ENCODE data around the gene MFSD1. TPM values are rescaled to one million over a fixed set of nuclear protein-coding genes. Genes with fewer than 3 reads are reported as not detected.

Gene MFSD1
- total and polyA plus RNA-seq, 2 donors (not counting 1 experiment from before 2014, with no cell fraction given): 16.4 to 31.8 TPM

DNA sequence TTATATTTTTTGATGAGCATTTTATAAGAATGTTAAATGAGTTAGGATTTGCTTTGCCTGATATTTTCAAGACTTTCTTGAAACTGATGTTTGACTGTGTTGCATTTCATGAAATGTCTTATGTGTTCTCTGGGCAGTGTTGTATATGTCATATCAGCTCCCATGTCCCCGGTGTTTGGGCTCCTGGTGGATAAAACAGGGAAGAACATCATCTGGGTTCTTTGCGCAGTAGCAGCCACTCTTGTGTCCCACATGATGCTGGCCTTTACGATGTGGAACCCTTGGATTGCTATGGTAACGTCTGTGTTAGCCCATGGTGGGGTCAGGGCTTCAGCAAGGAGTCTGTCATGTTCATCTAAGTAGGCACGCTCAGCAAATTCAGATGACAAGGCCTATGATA is 20.0 kb downstream of the MFSD1 start:
- no peaks in the 10 kb centered on the region for H3K27me3 Mint-ChIP-seq
- no peaks in the 10 kb centered on the region for H3K27me3 ChIP-seq (replicated peaks in 1 of 4; ENCODE audit: control extremely low read depth in 1 of 4, control insufficient read depth in 3 of 4, insufficient read depth in 4 of 4, low read length in 3 of 4)
- no peaks in the 10 kb centered on the region for H3K79me2 ChIP-seq (ENCODE audit: control insufficient read depth, insufficient read depth, low read length)
- no peak for ATAC-seq (ENCODE audit: low read depth)
- H3K4me2 ChIP-seq (replicated peaks; ENCODE audit: low read depth, low read length, poor library complexity, severe bottlenecking): no peak overlapping the region
- H3K9me3 ChIP-seq (ENCODE audit: control extremely low read depth in 1 of 3, control insufficient read depth in 2 of 3, insufficient read depth in 1 of 3, low read length in 2 of 3): no peaks in the 10 kb centered on the region
- CTCF ChIA-PET: no interaction called here
- H4K20me1 ChIP-seq (ENCODE audit: control insufficient read depth, insufficient read depth, low read length, poor library complexity, severe bottlenecking): peaks cover 7% of the 10 kb centered on the region
- no peak overlapping the region for H3K27ac Mint-ChIP-seq
- POLR2A ChIA-PET: no interaction called here
- no peak overlapping the region for H3K4me3 Mint-ChIP-seq
- no peak overlapping the region for H3K4me3 ChIP-seq (ENCODE audit: control extremely low read depth in 1 of 5, extremely low read depth in 1 of 5, insufficient read depth in 1 of 5, low read depth in 2 of 5, low read length in 4 of 5)
- no peaks in the 10 kb centered on the region for H3K9me3 Mint-ChIP-seq (ENCODE audit: insufficient read depth)
- peaks cover 25 to 76% of the 10 kb centered on the region in 2 experiments for H3K36me3 ChIP-seq (replicated peaks in 1 of 2; ENCODE audit: control extremely low read depth in 1 of 2, control insufficient read depth in 1 of 2, extremely low read depth in 1 of 2, insufficient read depth in 2 of 2, low read length in 1 of 2)
- TF ChIP-seq EZH2 (IDR thresholded peaks at IDR 0.05; ENCODE audit: borderline replicate concordance, insufficient read depth, low read depth, low read length, poor library complexity, severe bottlenecking): no peak
- TF ChIP-seq, protein P1, sequence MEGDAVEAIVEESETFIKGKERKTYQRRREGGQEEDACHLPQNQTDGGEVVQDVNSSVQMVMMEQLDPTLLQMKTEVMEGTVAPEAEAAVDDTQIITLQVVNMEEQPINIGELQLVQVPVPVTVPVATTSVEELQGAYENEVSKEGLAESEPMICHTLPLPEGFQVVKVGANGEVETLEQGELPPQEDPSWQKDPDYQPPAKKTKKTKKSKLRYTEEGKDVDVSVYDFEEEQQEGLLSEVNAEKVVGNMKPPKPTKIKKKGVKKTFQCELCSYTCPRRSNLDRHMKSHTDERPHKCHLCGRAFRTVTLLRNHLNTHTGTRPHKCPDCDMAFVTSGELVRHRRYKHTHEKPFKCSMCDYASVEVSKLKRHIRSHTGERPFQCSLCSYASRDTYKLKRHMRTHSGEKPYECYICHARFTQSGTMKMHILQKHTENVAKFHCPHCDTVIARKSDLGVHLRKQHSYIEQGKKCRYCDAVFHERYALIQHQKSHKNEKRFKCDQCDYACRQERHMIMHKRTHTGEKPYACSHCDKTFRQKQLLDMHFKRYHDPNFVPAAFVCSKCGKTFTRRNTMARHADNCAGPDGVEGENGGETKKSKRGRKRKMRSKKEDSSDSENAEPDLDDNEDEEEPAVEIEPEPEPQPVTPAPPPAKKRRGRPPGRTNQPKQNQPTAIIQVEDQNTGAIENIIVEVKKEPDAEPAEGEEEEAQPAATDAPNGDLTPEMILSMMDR (IDR thresholded peaks at IDR 0.05): no peak
- H3K9ac ChIP-seq (ENCODE audit: low read length): no peak overlapping the region
- no peak overlapping the region for H3K27ac ChIP-seq (ENCODE audit: low read length in 2 of 2)
- intact Hi-C loops (cut with micrococcal nuclease): no loop called here
- WGBS (ENCODE audit: insufficient coverage): 100% methylated on average over 3 of the region's 5 CpGs
- H2AFZ ChIP-seq (ENCODE audit: insufficient read depth, low read depth, low read length, poor library complexity, severe bottlenecking): no peak overlapping the region
- no peaks in the 10 kb centered on the region for H3K4me1 Mint-ChIP-seq
- DNase-seq: no peak
- H3K4me1 ChIP-seq (ENCODE audit: control insufficient read depth in 2 of 2, insufficient read depth in 2 of 2, low read length in 2 of 2): no peaks in the 10 kb centered on the region

DNA sequence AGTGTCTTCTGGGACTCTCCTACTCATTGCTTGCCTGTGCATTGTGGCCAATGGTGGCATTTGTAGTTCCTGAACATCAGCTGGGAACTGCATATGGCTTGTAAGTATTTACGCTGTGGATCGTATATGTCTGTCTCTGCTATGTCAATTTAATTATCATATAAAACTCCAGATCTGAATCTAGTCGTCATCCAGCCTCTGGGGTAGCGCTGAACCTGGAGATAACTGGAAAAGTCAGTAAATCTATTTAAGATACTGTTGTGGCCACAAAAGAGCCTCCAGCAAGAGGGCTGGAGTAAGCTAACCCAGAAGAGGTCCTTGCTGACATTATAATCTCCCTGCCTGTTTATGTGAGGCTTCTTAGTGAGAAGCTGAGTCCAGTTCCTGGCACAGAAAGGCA is 21.6 kb downstream of the MFSD1 start:
- H3K79me2 ChIP-seq (ENCODE audit: control insufficient read depth, insufficient read depth, low read length): no peaks in the 10 kb centered on the region
- H3K9me3 ChIP-seq (ENCODE audit: control extremely low read depth in 1 of 3, control insufficient read depth in 2 of 3, insufficient read depth in 1 of 3, low read length in 2 of 3): no peaks in the 10 kb centered on the region
- no peak overlapping the region for H3K4me2 ChIP-seq (replicated peaks; ENCODE audit: low read depth, low read length, poor library complexity, severe bottlenecking)
- no peak for TF ChIP-seq EZH2 (IDR thresholded peaks at IDR 0.05; ENCODE audit: borderline replicate concordance, insufficient read depth, low read depth, low read length, poor library complexity, severe bottlenecking)
- TF ChIP-seq, protein P1 (IDR thresholded peaks at IDR 0.05): no peak
- no peaks in the 10 kb centered on the region for H3K27me3 Mint-ChIP-seq
- no peaks in the 10 kb centered on the region for H3K4me1 Mint-ChIP-seq
- CTCF ChIA-PET: no interaction called here
- no peaks in the 10 kb centered on the region for H3K27me3 ChIP-seq (replicated peaks in 1 of 4; ENCODE audit: control extremely low read depth in 1 of 4, control insufficient read depth in 3 of 4, insufficient read depth in 4 of 4, low read length in 3 of 4)
- H3K4me3 Mint-ChIP-seq: no peak overlapping the region
- H3K27ac Mint-ChIP-seq: no peak overlapping the region
- H4K20me1 ChIP-seq (ENCODE audit: control insufficient read depth, insufficient read depth, low read length, poor library complexity, severe bottlenecking): no peaks in the 10 kb centered on the region
- POLR2A ChIA-PET: no interaction called here
- no peak overlapping the region for H3K9ac ChIP-seq (ENCODE audit: low read length)
- H3K36me3 ChIP-seq (replicated peaks in 1 of 2; ENCODE audit: control extremely low read depth in 1 of 2, control insufficient read depth in 1 of 2, extremely low read depth in 1 of 2, insufficient read depth in 2 of 2, low read length in 1 of 2): peaks cover 23 to 72% of the 10 kb centered on the region in 2 experiments
- DNase-seq: no peak
- no peak overlapping the region for H3K4me3 ChIP-seq (ENCODE audit: control extremely low read depth in 1 of 5, extremely low read depth in 1 of 5, insufficient read depth in 1 of 5, low read depth in 2 of 5, low read length in 4 of 5)
- ATAC-seq (ENCODE audit: low read depth): no peak
- no peaks in the 10 kb centered on the region for H3K4me1 ChIP-seq (ENCODE audit: control insufficient read depth in 2 of 2, insufficient read depth in 2 of 2, low read length in 2 of 2)
- WGBS (ENCODE audit: insufficient coverage): 100% methylated on average over 2 of the region's 4 CpGs
- H3K27ac ChIP-seq (ENCODE audit: low read length in 2 of 2): no peak overlapping the region
- H2AFZ ChIP-seq (ENCODE audit: insufficient read depth, low read depth, low read length, poor library complexity, severe bottlenecking): no peak overlapping the region
- intact Hi-C loops (cut with micrococcal nuclease): no loop called here
- H3K9me3 Mint-ChIP-seq (ENCODE audit: insufficient read depth): no peaks in the 10 kb centered on the region
